K562 (cell line): ENCODE measurements around the gene SLC4A2. TPM values are rescaled to one million over a fixed set of nuclear protein-coding genes. Genes with fewer than 3 reads are reported as not detected.

Experiments used
- BRCA1 ChIP-seq, 2 experiments: fragments of 450-650 bp in 1 of 2; sonication (generic) in 1 of 2; formaldehyde crosslinking in 1 of 2; IDR thresholded peaks; 2 replicates each; pipeline versions ENCODE4 v1.5.0 to v1.6.1; 2017 to 2020; ENCODE audit warnings: mild to moderate bottlenecking in 1 of 2, missing genetic modification reagents in 1 of 2
- DACH1 ChIP-seq: fragments of 450-650 bp; IDR thresholded peaks from 2 replicates; pipeline ENCODE4 v1.6.1; 2018; ENCODE audit not compliant: partially characterized antibody
- HCFC1 ChIP-seq: IDR thresholded peaks from 2 replicates; pipeline ENCODE4 v1.6.1; 2012; ENCODE audit warnings: low read depth, low read length, improper control_type of control experiment
- NCOA6 ChIP-seq: fragments of 450-650 bp; IDR thresholded peaks from 2 replicates; pipeline ENCODE4 v1.6.1; 2017; ENCODE audit warnings: mild to moderate bottlenecking
- NR2C1 ChIP-seq, 2 experiments: fragments of 450-650 bp; IDR thresholded peaks; 2 replicates each; pipeline ENCODE4 v1.6.1; 2017; ENCODE audit warnings: mild to moderate bottlenecking in 2 of 2, antibody characterized with exemption in 1 of 2, inconsistent platforms in 1 of 2, missing compliant biosample characterization in 1 of 2, missing genetic modification characterization in 1 of 2
- SRSF9 ChIP-seq: fragments of 200-400 bp; formaldehyde crosslinking; IDR thresholded peaks from 2 replicates; pipeline ENCODE4 v1.6.1; 2017; ENCODE audit warnings: low read depth, low read length, borderline replicate concordance
- ZFP36 ChIP-seq: fragments of 150-350 bp; IDR thresholded peaks from 2 replicates; pipeline ENCODE4 v1.6.1; 2018; ENCODE audit warnings: low read length, low read depth; ENCODE audit not compliant: partially characterized antibody
- ZNF133 ChIP-seq: fragments of 250-450 bp; sonication (Bioruptor Pico); IDR thresholded peaks from 2 replicates; pipeline ENCODE4 v1.4.0; 2020; ENCODE audit warnings: mild to moderate bottlenecking
- polyA plus RNA-seq, 8 experiments: library from polyadenylated mRNA; depleted of rRNA in 4 of 8; stranded (reverse) in 5 of 8; unstranded in 3 of 8; fragments of >200 nt; fragmentation: Nextera tagmentation in 2 of 8; fragmentation: Illumina TruSeq in 1 of 8; extraction: Ambion mirVana in 2 of 8; extraction: Trizol in 1 of 8; gene quantifications; 2 replicates each; pipeline versions ENCODE4 v1.2.1 to v1.2.3, GENCODE V29; 2011 to 2014; ENCODE audit warnings: inconsistent platforms in 1 of 8, missing spikeins in 1 of 8
- total RNA-seq, 7 experiments: library from RNA; depleted of rRNA in 6 of 7; stranded (reverse); fragments of >200 nt in 6 of 7; fragmentation: Illumina TruSeq in 2 of 7; extraction: Trizol in 2 of 7; gene quantifications; 2 replicates each; pipeline versions ENCODE4 v1.2.1 to v1.2.3, GENCODE V29; 2011 to 2021; ENCODE audit warnings: low replicate concordance in 1 of 7
- TF ChIP-seq, protein P1 (sequence below): fragments of 150-350 bp; conservative IDR thresholded peaks from 2 replicates; pipeline ENCODE4 v1.6.1; 2014; ENCODE audit warnings: low read length
- TF ChIP-seq, protein P2 (sequence below): sonication (generic); formaldehyde crosslinking; IDR thresholded peaks from 2 replicates; pipeline ENCODE4 v1.8.0; 2022; ENCODE audit warnings: missing genetic modification reagents, mild to moderate bottlenecking, moderate library complexity, borderline replicate concordance
- TF ChIP-seq, protein P3 (sequence below): fragments of 450-650 bp; IDR thresholded peaks from 2 replicates; pipeline ENCODE4 v1.6.1; 2017; ENCODE audit warnings: antibody characterized with exemption
- TF ChIP-seq, protein P4 (sequence below), 2 experiments: fragments of 150-350 bp in 1 of 2; IDR thresholded peaks; 2 replicates each; pipeline ENCODE4 v1.6.1; 2012 to 2016; ENCODE audit warnings: low read depth in 2 of 2, low read length in 2 of 2, mild to moderate bottlenecking in 1 of 2, moderate library complexity in 1 of 2
- TF ChIP-seq, protein P5 (sequence below): sonication (generic); formaldehyde crosslinking; IDR thresholded peaks from 2 replicates; pipeline ENCODE4 v1.8.1; 2023; ENCODE audit warnings: mild to moderate bottlenecking, missing genetic modification reagents

Gene SLC4A2
- total and polyA plus RNA-seq, 9 of the 15 experiments (the other 6 are each of a cell fraction or from before 2014, with no cell fraction given) = 11.4 to 375 (median 130) TPM

DNA sequence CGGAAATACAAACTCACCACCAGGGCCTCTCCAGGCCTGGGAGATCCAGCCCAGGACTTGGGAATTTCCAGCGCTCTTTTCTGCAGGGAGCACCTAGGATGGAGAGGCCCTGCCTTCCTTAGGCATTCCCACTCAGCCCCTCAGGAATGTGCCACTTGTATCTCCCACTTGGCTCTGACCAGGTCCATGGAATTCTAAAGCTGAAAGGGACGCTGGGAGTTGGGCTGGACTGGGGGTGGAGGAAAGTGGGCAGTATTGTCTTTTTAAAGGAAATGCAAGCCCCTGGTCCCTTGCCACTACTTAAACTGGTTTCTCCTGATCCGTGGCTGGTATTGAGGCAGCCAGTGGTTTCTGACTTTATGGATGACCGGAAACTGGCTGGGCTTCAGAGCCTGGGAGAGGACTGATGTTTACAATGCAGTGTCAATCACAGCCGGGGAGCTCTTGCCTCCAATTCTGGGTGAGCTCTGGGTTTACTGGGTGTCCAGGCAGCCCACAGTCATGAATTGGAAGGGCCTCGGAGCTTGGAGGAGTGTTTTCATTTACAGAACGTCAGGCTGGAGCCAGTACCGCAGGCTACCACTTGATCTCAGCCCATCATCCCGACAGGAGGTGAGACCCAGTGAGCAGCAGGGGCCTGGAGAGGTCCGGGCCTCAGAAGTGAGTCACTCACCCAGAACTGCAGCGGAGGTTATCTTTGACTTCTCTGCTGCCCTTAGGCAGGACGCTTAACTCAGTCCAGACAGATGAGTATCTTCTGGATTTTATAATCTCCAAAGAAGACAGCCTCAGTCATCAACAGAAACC lies 54.2 kb downstream of the SLC4A2 start (continued):
- TF ChIP-seq ZNF133 (CRISPR knock-in tag) (no peak), HCFC1 (no peak), BRCA1 (IDR thresholded peaks at IDR 0.05) (no peak), BRCA1 (CRISPR knock-in tag; IDR thresholded peaks at IDR 0.05) (no peak), SRSF9 (no peak), ZFP36 (no peak), DACH1 (no peak), NR2C1 (IDR thresholded peaks at IDR 0.05) (no peak), NR2C1 (tag; IDR thresholded peaks at IDR 0.05) (no peak), NCOA6 (no peak)
- TF ChIP-seq, protein P1, sequence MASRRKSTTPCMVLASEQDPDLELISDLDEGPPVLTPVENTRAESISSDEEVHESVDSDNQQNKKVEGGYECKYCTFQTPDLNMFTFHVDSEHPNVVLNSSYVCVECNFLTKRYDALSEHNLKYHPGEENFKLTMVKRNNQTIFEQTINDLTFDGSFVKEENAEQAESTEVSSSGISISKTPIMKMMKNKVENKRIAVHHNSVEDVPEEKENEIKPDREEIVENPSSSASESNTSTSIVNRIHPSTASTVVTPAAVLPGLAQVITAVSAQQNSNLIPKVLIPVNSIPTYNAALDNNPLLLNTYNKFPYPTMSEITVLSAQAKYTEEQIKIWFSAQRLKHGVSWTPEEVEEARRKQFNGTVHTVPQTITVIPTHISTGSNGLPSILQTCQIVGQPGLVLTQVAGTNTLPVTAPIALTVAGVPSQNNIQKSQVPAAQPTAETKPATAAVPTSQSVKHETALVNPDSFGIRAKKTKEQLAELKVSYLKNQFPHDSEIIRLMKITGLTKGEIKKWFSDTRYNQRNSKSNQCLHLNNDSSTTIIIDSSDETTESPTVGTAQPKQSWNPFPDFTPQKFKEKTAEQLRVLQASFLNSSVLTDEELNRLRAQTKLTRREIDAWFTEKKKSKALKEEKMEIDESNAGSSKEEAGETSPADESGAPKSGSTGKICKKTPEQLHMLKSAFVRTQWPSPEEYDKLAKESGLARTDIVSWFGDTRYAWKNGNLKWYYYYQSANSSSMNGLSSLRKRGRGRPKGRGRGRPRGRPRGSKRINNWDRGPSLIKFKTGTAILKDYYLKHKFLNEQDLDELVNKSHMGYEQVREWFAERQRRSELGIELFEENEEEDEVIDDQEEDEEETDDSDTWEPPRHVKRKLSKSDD = no peak
- TF ChIP-seq, protein P2, sequence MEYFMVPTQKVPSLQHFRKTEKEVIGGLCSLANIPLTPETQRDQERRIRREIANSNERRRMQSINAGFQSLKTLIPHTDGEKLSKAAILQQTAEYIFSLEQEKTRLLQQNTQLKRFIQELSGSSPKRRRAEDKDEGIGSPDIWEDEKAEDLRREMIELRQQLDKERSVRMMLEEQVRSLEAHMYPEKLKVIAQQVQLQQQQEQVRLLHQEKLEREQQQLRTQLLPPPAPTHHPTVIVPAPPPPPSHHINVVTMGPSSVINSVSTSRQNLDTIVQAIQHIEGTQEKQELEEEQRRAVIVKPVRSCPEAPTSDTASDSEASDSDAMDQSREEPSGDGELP = no peak
- TF ChIP-seq, protein P3, sequence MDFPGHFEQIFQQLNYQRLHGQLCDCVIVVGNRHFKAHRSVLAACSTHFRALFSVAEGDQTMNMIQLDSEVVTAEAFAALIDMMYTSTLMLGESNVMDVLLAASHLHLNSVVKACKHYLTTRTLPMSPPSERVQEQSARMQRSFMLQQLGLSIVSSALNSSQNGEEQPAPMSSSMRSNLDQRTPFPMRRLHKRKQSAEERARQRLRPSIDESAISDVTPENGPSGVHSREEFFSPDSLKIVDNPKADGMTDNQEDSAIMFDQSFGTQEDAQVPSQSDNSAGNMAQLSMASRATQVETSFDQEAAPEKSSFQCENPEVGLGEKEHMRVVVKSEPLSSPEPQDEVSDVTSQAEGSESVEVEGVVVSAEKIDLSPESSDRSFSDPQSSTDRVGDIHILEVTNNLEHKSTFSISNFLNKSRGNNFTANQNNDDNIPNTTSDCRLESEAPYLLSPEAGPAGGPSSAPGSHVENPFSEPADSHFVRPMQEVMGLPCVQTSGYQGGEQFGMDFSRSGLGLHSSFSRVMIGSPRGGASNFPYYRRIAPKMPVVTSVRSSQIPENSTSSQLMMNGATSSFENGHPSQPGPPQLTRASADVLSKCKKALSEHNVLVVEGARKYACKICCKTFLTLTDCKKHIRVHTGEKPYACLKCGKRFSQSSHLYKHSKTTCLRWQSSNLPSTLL = no peak
- TF ChIP-seq, protein P4, sequence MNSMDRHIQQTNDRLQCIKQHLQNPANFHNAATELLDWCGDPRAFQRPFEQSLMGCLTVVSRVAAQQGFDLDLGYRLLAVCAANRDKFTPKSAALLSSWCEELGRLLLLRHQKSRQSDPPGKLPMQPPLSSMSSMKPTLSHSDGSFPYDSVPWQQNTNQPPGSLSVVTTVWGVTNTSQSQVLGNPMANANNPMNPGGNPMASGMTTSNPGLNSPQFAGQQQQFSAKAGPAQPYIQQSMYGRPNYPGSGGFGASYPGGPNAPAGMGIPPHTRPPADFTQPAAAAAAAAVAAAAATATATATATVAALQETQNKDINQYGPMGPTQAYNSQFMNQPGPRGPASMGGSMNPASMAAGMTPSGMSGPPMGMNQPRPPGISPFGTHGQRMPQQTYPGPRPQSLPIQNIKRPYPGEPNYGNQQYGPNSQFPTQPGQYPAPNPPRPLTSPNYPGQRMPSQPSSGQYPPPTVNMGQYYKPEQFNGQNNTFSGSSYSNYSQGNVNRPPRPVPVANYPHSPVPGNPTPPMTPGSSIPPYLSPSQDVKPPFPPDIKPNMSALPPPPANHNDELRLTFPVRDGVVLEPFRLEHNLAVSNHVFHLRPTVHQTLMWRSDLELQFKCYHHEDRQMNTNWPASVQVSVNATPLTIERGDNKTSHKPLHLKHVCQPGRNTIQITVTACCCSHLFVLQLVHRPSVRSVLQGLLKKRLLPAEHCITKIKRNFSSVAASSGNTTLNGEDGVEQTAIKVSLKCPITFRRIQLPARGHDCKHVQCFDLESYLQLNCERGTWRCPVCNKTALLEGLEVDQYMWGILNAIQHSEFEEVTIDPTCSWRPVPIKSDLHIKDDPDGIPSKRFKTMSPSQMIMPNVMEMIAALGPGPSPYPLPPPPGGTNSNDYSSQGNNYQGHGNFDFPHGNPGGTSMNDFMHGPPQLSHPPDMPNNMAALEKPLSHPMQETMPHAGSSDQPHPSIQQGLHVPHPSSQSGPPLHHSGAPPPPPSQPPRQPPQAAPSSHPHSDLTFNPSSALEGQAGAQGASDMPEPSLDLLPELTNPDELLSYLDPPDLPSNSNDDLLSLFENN (IDR thresholded peaks at IDR 0.05; ENCODE audit: low read depth in 2 of 2, low read length in 2 of 2) = no peak
- TF ChIP-seq, protein P5, sequence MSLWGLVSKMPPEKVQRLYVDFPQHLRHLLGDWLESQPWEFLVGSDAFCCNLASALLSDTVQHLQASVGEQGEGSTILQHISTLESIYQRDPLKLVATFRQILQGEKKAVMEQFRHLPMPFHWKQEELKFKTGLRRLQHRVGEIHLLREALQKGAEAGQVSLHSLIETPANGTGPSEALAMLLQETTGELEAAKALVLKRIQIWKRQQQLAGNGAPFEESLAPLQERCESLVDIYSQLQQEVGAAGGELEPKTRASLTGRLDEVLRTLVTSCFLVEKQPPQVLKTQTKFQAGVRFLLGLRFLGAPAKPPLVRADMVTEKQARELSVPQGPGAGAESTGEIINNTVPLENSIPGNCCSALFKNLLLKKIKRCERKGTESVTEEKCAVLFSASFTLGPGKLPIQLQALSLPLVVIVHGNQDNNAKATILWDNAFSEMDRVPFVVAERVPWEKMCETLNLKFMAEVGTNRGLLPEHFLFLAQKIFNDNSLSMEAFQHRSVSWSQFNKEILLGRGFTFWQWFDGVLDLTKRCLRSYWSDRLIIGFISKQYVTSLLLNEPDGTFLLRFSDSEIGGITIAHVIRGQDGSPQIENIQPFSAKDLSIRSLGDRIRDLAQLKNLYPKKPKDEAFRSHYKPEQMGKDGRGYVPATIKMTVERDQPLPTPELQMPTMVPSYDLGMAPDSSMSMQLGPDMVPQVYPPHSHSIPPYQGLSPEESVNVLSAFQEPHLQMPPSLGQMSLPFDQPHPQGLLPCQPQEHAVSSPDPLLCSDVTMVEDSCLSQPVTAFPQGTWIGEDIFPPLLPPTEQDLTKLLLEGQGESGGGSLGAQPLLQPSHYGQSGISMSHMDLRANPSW = no peak
